Esophagus muscularis mucosa (tissue), 4 donors: ENCODE data around the gene DQX1. TPM values are rescaled to one million over a fixed set of nuclear protein-coding genes. Genes with fewer than 3 reads are reported as not detected.

Experiments
- DNase-seq: peaks from one replicate; pipeline ENCODE4 v3.0.0-alpha.2; 2017; ENCODE audit errors: extremely low spot score
- H3K27ac ChIP-seq, 4 donors: fragments of 200-600 bp; sonication (generic); replicated peaks in 1 of 4; 1 replicate in 3 of 4; 2 replicates in 1 of 4; pipeline ENCODE4 v1.5.1; 2016 to 2019; ENCODE audit warnings: mild to moderate bottlenecking in 1 of 4
- H3K27me3 ChIP-seq, 4 donors: fragments of 200-600 bp; sonication (generic); one replicate each; pipeline versions ENCODE4 v1.5.1 to v1.6.0; 2016 to 2019
- H3K36me3 ChIP-seq, 4 donors: fragments of 200-600 bp; sonication (generic); one replicate each; pipeline ENCODE4 v1.5.1; 2016 to 2019
- H3K4me1 ChIP-seq, 4 donors: fragments of 200-600 bp; sonication (generic); one replicate each; pipeline ENCODE4 v1.5.1; 2016 to 2019
- H3K4me3 ChIP-seq, 4 donors: fragments of 200-600 bp; sonication (generic); 1 replicate in 2 of 4; 2 replicates in 2 of 4; pipeline ENCODE4 v1.5.1; 2016 to 2019; ENCODE audit warnings: mild to moderate bottlenecking in 4 of 4, moderate library complexity in 1 of 4
- H3K9me3 ChIP-seq, 4 donors: fragments of 200-600 bp; sonication (generic); 1 replicate in 3 of 4; 2 replicates in 1 of 4; pipeline ENCODE4 v1.5.1; 2016 to 2019
- CTCF ChIP-seq, 3 experiments: fragments of 200-600 bp in 2 of 3; fragments of 450-650 bp in 1 of 3; sonication (generic) in 2 of 3; IDR thresholded peaks; one replicate each; pipeline ENCODE4 v1.5.1; 2017 to 2019; ENCODE audit warnings: antibody characterized with exemption in 3 of 3, mild to moderate bottlenecking in 2 of 3, moderate library complexity in 1 of 3
- EP300 ChIP-seq: sonication (generic); formaldehyde crosslinking; IDR thresholded peaks from one replicate; pipeline ENCODE4 v1.6.1; 2017; ENCODE audit warnings: antibody characterized with exemption
- POLR2A ChIP-seq: fragments of 450-650 bp; IDR thresholded peaks from one replicate; pipeline ENCODE4 v1.6.1; 2017; ENCODE audit warnings: antibody characterized with exemption, moderate library complexity, mild to moderate bottlenecking, low read depth
- POLR2AphosphoS5 ChIP-seq, 2 donors: sonication (generic); formaldehyde crosslinking; IDR thresholded peaks; one replicate each; pipeline ENCODE4 v1.6.1; 2017; ENCODE audit warnings: antibody characterized with exemption in 2 of 2
- WGBS: methylation state at CpG from one replicate; pipeline ENCODE4 v1.1.5; 2018; 5-methylcytosine and 5-hydroxymethylcytosine counted together
- intact Hi-C: fragments of 100-400 bp; cut with DNase I; formaldehyde crosslinking; loops from one replicate; pipeline ENCODE4 v1.15.1; 2023
- total RNA-seq, 4 donors: library from RNA; depleted of rRNA; stranded (reverse); fragments of >200 nt; gene quantifications; one replicate each; pipeline versions ENCODE4 v1.1.0 to v1.2.1, GENCODE V29; 2016

DQX1 gene
- total RNA-seq, 4 donors from 2014 or later, result not detected

DNA sequence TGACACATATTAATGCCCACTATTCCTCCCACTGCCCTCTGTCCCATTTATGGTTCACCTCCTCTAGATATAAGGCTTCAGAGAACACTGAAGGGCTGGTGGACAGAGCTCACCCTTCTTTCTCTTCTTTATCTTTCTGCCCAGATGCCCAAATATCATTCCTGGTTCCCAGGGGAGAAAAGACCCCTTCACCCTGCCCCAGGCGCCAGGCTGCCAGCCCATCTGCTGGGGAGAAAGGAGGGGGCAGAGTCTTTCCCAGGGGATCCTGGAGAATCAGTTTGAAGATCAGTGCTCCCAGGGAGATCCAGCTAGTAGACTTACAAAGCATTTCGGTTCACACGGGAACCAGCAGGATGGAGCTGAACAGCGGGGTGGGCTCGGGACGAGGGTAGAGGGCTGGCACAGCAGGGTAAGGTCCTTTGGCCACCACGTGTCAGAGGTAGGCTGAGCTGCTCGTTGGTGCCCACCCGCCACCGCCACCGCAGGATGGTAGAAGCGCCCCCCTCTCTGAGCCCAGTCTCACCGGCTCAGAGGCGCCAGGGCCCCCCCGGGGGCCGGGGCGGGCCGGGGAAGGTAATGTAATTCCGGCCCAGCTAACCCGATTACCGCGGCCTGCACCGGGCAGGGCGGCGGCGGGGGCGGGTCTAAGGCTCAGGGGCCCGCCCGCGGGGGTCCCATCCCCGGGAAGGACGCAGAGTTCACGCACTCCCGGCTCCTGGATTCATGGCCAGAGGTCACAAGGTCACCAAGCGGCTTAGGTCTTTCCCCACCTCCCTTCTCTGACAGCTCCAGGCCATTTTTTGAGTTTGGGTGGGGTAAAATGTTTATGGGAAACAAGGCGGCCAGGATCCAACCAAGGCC, 13.1 kb downstream of the DQX1 start:
- Histone ChIP-seq H3K4me1 (peaks cover 31 to 37% (median 37%) of the 10 kb centered on the region in 4 donors), H3K27me3 (peaks cover 18 to 95% (median 60%) of the 10 kb centered on the region in 4 donors), H3K4me3 (no peak overlapping the region), H3K27ac (no peak overlapping the region), H3K9me3 (no peaks in the 10 kb centered on the region), H3K36me3 (no peaks in the 10 kb centered on the region)
- WGBS, result 10% methylated on average over 6 of the region's 36 CpGs
- DNase-seq, result no peak
- TF ChIP-seq POLR2AphosphoS5 (IDR thresholded peaks at IDR 0.05) (no peak), POLR2A (no peak), EP300 (no peak), CTCF (IDR thresholded peaks at IDR 0.05) (no peak)
- intact Hi-C loops, result no loop called here

- TF ChIP-seq EP300 (no peak), POLR2AphosphoS5 (IDR thresholded peaks at IDR 0.05) (no peak), POLR2A (no peak), CTCF (IDR thresholded peaks at IDR 0.05) (no peak)
Measured at GRCh38 chr2:74511104-74511989, 14.7 kb downstream of the DQX1 start.

GRCh38 chr2:74510272-74510671, 15.8 kb downstream of the DQX1 start:
- no peaks in the 10 kb centered on the region for H3K9me3 ChIP-seq
- peaks cover 33 to 45% (median 44%) of the 10 kb centered on the region in 4 donors for H3K4me1 ChIP-seq
- peaks cover 18 to 78% (median 42%) of the 10 kb centered on the region in 4 donors for H3K27me3 ChIP-seq
- DNase-seq, result no peak
- no peak overlapping the region for H3K4me3 ChIP-seq
- 79% methylated on average over 4 of the region's 4 CpGs for WGBS
- intact Hi-C loops, result no loop called here
- no peak overlapping the region for H3K27ac ChIP-seq
- H3K36me3 ChIP-seq, result peaks cover 0 to 11% (median 9%) of the 10 kb centered on the region in 4 donors
- no peak for TF ChIP-seq EP300

More at GRCh38 chr2:74511104-74511989, 14.7 kb downstream of the DQX1 start:
- Histone ChIP-seq H3K4me1 (peaks cover 34 to 45% (median 44%) of the 10 kb centered on the region in 4 donors), H3K36me3 (peaks cover 0 to under 1% (median under 1%) of the 10 kb centered on the region in 4 donors), H3K27me3 (peaks cover 18 to 78% (median 53%) of the 10 kb centered on the region in 4 donors), H3K9me3 (no peaks in the 10 kb centered on the region), H3K27ac (no peak overlapping the region), H3K4me3 (no peak overlapping the region)
- intact Hi-C loops, result no loop called here
- WGBS, result 47% methylated on average over 11 of the region's 11 CpGs
- no peak for DNase-seq

GRCh38 chr2:74507926-74508520, 18.0 kb downstream of the DQX1 start:
- TF ChIP-seq POLR2A (no peak), CTCF (IDR thresholded peaks at IDR 0.05) (no peak)
- H3K9me3 ChIP-seq, result no peaks in the 10 kb centered on the region
- H3K4me1 ChIP-seq, result peaks cover 32 to 48% (median 43%) of the 10 kb centered on the region in 4 donors
- WGBS, result 19% methylated on average over 24 of the region's 38 CpGs
- intact Hi-C loops, result no loop called here
- peak overlapping the region; percentile 92 to 99 (median 99) for H3K27ac ChIP-seq
- H3K4me3 ChIP-seq, result peak overlapping the region; percentile 71 to 99 (median 86)
- DNase-seq, result no peak
- H3K27me3 ChIP-seq, result peaks cover under 1 to 75% (median 21%) of the 10 kb centered on the region in 4 donors
- peaks cover 0 to 21% (median 18%) of the 10 kb centered on the region in 4 donors for H3K36me3 ChIP-seq
